Caki2 (cell line): Measurements from ENCODE around the gene DCDC1. TPM values are rescaled to one million over a fixed set of nuclear protein-coding genes. Genes with fewer than 3 reads are reported as not detected.

Experiments used
- DNase-seq: peaks from one replicate; pipeline ENCODE4 v3.0.0-alpha.2; 2015; ENCODE audit warnings: low read depth
- in situ Hi-C: cut with HindIII; loops from 2 replicates; pipeline ENCODE4 v1.10.0; 2016; ENCODE audit warnings: low sequenced_read_pairs, low pct_unique_long_range_greater_than_20kb, mixed read lengths
- total RNA-seq: library from RNA; depleted of rRNA; stranded (reverse); fragments of >200 nt; shearing (Covaris generic); gene quantifications from 2 replicates; pipeline ENCODE4 v1.2.3, GENCODE V29; 2014; ENCODE audit warnings: low replicate concordance

Gene DCDC1
- total RNA-seq, 1 experiment from 2014 or later: not detected

DNA sequence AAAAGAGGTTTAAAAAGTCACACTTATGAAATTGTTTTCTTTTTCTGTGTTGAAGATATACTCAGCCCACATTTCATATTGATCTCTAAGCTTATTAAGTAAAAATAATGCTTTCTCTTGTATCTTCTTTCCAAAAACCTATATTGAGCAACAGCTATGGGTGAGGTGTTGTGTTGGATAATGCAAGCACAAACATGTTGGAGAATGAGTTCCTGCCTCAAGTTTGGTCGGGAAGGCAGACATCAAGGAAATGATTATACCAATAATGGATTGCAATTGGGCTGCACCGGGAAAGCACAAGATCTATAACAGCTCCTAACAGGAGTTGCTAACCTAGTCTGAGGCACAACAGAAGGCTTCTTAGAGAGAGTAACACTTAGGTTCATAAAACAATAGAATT is 474.5 kb downstream of the DCDC1 start:
- in situ Hi-C loops: no loop called here
- DNase-seq: no peak

GRCh38 chr11:30893318-30893717 is 476.2 kb downstream of the DCDC1 start:
- DNase-seq: no peak

GRCh38 chr11:30889143-30889794 is 480.3 kb downstream of the DCDC1 start:
- in situ Hi-C loops: no loop called here
- DNase-seq: peak; percentile 7

More at GRCh38 chr11:30893318-30893717, 476.2 kb downstream of the DCDC1 start:
- in situ Hi-C loops: no loop called here

DNA sequence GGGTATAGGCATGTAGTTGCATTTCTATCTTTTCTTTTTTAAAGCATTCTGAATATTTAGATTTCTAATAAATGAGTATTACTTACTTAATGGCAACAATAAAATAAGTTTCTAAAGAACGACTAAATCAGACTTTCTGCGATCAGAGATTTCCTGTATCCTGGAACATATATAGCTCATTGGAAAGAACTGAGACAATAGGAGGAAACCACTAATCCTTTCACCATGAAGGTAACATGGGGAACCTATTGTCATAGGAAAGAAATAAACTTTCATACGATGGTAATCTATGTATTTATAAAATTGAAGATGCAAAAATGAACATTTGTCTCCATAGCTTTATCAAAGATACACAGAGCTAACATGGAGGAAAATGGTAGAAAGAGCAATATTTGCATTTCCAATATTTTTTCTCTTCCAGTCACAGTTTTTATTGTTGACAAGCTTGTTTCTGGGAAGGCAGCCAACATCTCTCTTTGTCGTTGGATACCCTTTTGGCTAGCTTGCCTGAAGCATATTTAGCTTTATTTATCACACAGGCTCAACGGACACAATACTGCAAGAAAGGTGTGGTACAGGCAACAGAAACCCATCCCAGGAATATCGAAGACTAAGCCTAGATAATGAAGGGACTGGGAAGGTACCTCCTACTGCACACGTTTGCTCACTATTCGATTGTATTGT is 490.1 kb downstream of the DCDC1 start:
- in situ Hi-C loops: no loop called here
- no peak for DNase-seq

GRCh38 chr11:30878400-30878799 is 491.1 kb downstream of the DCDC1 start:
- no peak for DNase-seq
- in situ Hi-C loops: no loop called here

DNA sequence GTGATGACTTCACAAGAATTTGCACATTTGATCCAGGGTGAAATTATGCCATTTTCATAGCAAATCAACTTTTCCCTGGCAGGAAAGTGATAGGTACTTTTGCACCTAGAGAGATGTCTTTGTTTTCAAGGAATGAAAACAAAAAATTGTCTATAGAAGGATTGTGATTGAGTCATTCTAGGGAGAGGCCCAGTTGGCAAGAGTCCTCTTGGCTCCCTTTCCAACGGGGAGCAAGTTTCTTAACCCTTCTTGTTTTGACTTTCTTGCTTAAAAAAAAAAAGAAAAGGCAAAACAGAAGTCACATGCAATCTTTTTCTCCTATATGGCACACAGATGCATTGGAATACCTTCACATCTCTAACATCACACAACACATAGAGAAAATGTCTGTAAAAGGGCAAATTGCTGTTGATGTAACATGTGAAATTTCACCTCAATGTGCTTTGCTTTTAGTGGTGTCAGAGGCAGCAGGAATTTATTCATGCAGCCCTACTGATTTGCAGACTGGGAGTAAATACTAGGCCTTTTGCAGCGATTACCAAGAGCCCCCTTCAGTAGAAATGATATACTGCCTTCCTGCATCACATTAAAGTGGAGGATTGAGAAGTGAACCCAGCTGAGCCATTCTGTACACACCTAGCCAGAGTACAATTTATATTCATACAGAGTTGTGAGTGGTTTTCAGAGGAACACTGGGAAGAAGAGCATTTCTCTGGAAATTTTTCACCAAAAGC is 492.7 kb downstream of the DCDC1 start:
- no peak for DNase-seq
- in situ Hi-C loops: no loop called here

DNA sequence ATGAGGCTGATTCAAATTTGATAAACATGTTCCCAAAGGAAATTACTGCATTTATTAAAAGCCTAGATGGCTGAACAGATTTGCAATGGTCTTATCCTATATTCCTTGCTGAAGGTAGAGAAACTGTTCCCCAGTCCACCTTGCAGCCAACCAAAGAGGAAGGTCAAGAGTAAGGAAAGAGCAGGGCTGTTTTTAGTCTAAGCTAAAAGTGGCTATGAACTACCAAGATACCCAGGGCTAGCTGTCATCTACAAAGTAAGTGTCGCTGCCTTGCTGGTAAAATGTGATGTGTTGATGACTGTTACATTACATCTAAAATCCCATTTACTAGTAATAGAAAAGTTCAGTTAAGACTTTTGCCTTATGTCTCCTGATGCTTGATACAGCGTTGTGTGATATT is 493.3 kb downstream of the DCDC1 start:
- in situ Hi-C loops: no loop called here

DNA sequence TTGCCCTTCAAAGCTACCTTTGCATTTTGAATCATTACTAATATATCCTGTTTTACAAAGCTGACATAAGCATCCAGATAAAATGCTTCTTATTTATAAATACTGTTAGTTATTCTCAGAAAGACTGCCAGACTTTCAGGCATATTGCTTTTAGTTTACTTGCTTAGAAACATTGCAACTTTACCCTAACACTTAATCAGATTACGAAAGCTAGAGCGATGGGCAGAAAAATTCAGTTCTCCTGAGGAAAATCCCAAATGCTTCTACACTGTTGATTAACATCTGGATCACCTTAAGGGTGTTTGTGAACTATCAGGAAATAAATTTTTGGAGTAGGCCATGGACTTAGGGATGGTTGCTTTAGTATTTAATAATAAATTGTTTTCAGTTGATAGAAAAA is 493.7 kb downstream of the DCDC1 start:
- DNase-seq: no peak
- in situ Hi-C loops: no loop called here

More for the DNA sequence above, 493.3 kb downstream of the DCDC1 start:
- no peak for DNase-seq

DNA sequence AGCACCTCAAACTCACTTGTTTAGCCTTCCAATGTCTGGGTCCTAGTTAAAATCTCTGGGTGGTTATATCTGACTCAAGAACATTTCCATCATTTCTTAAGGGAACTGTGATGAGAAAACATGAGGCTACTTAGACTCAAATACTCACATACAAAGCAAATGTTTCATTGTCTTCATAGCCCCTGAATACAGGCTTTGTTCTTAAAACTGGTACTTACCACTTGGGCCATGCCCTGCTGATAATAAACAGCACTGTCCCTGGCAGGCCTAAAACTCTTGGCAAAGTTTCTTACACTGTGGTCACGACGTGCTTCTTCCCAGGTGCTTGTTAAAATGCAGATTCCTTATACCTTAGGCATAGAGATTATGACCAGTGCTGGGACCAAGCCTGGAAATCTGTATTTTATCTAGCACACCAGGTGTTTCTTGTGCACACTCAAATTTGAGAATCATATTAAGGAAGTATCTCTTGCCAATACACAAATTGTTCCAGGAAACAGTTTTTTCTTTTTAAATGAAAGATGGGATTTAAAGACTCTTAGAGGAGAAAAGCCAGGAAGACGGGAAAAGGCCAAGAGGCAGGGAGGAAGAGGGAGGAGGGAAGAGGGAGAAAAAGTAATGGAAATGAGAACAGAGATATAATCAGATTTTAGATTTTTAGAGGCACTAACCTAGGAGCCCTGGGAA is 495.5 kb downstream of the DCDC1 start:
- in situ Hi-C loops: no loop called here
- no peak for DNase-seq

- no peak for DNase-seq
- in situ Hi-C loops: no loop called here
These were observed 500.9 kb downstream of the DCDC1 start for GRCh38 chr11:30868626-30869081.

DNA sequence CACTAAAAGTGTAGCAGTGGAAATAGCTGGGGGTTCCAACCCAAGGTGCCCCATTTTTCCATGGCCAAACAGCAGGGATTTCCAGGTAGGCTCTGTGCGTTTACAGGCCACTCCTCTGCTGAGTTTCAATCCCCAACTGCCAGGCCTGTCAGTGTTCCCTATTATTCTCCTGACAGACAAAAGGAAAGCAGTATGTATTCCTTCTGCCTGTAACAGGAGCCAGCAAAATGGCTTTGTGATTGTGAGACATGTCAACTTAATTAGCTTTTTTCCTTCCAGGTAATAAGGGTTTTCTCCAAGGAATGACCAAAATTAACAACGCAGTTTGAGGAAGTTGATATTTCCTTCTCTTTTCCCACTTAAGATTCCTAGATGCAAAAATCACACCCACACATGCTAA is 506.3 kb downstream of the DCDC1 start:
- DNase-seq: no peak
- in situ Hi-C loops: no loop called here

DNA sequence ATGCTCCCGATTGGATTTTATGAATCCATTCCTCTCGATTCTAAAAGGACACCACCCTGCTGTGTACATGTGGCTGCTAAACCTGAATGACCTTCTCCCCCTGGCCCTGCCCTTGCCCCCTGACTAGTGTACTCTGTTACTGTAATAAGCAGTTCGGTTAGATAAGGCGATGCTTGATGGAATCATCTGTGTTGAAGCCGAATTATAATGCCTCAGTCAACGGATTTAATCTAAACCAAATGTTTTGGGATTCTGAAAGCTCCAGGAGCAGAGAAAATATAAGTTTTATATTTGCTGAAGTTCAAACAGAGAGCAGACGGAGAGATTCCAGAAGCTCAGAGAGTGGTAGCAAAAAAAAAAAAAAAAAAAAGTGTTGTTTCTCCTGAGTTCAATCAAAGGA is 508.0 kb downstream of the DCDC1 start:
- no peak for DNase-seq
- in situ Hi-C loops: no loop called here

DNA sequence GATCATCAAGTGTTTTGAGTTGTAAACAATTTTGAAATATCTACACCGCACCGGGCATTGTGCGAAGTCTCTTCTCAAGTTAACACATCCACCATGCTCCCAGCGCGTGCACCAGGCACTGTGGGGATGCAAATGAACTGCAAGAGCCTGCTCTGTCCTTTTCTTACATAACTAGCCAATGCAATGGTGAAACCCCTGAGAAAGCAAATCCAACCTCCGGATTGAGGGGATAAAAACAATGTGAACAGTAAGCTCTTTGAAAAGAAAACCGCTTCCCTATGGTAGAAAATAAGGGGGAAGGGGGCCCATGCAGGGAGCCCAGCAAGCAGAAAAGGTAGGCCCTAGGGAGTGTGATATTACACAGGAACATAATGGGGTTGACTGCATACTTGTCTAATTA is 508.5 kb downstream of the DCDC1 start:
- in situ Hi-C loops: no loop called here
- DNase-seq: no peak

DNA sequence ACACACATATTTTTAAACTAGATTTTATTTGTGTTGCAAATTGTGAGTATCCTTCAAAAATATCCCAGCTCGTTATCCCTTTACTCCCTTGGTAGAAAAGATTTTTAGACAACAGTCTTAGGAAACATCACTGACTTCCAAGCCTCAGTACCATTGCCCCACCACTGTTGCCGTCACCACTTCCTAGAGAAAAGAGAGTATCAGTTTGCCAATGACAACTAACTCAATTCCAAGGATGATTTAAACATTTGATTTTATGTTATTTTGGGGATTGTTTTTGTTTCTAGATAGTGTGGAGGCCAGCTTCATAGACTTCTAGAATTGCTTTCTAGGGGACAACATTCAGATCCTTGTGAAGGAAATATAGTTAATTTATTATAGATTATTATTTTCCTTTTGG is 509.4 kb downstream of the DCDC1 start:
- DNase-seq: no peak
- in situ Hi-C loops: no loop called here

DNA sequence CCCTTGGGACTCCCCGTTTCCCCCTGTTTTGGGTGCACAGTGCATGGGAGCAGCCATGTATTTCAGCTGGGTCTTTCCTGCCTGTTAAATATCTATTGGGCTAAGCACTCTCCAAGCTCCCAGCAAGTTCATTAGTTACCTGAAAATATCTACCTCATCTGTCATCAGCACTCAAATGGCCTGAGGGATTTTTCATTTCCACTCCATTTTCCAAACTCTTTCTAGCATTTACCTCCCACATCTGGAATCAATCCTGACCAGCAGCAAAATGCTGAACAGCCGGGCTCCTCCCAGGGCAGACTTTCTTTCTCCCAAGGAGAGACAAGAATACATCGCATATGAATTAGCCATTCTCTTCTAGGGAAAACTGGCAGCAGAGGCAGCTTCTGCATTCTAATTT is 509.9 kb downstream of the DCDC1 start:
- in situ Hi-C loops: no loop called here
- no peak for DNase-seq

DNA sequence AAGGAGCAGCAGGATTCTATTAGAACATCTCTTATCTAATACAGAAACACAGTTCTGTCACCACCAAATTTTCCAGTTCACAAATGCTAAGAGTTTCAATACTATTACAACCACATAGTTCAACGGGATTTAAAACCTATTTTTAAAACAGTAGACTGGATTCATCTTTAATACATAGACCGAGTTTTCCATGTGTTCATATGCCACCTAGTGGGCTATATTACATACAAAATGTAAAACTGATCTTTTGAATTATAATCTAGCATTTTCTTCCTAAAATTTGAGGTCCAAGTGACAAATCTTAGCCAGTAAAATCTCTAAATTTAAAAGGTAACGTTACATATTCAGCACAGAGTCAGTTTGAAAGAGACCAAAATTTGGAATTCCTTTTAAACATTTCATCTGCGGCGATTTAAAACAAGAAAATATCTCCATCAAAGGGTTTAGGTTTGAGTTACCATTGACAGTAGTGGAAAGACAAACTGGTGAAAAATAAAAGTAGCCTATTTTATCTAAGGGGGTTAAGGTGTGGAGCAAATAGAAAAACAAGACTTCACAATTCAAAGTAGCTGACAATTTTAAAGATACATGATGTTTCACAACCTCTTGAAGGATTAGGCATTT is 514.0 kb downstream of the DCDC1 start:
- in situ Hi-C loops: no loop called here
- DNase-seq: no peak

DNA sequence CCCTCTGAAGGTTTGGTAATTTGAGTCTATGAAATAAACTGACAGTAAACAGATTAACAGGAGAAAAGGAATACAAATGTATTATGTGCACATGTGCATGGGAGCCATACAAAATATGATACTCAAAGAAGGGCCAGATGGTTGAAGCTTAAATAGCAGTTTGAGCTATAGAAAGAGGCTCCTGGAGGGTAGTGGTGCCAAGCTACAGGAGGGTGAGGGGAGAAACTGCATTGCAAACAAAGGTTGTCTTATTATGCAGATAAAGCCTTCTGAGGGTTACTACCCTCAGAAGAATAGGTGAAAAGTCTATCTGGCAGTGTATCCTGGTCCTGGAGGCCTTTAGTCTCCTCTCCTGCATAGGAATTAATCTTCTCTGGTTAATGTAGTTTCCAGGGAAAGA is 516.1 kb downstream of the DCDC1 start:
- in situ Hi-C loops: no loop called here
- DNase-seq: no peak

GRCh38 chr11:30852645-30853044 is 516.9 kb downstream of the DCDC1 start:
- in situ Hi-C loops: no loop called here
- no peak for DNase-seq
